ENCODE results near the gene NUCKS1. TPM values are rescaled to one million over a fixed set of nuclear protein-coding genes. Genes with fewer than 3 reads are reported as not detected.

The NUCKS1 gene
- total RNA-seq, 1 donor from 2014 or later, result 340 TPM

DNA sequence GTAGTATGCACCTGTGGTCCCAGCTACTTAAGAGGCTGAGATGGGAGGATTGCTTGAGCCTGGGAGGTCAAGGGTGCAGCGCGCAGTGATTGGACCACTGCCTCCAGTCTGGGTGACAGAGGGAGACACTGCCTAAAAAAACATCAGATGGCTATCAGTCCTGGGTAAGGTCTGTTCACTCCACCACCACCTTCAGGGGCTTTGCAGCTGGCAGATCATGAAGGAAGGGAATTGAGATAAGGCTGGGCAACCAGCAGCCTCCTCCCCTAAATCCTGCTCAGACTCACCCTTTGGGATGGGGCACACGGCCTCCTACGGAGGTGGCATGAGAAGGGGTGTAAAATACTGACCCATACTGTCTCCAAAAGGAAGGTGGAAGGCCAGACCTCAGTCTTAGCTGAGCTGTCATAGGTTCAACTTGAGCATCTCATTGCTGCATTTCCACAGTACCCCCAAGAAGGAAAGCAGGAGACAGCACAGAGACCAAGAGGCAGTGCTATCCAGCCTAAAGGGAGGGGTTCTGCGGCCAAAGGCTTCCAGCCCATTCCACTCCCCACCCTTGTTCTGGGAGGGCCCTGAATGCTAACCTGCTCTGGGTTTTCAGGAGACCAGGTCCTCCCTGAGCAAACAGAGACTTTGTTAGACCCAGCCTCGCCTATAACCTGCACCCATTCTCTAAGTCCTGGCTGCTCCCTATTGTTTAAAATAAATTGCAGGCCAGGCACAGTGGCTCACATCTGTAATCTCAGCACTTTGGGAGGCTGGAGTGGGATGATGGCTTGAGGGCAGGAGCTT lies 83.4 kb downstream of the NUCKS1 start:
- Mint-ChIP-seq H3K4me1 (ENCODE audit: unreplicated experiment) (peaks cover 27% of the 10 kb centered on the region), H3K9me3 (no peaks in the 10 kb centered on the region), H3K27ac (no peak overlapping the region), H3K27me3 (peaks cover 5% of the 10 kb centered on the region), H3K4me3 (no peak overlapping the region), H3K36me3 (no peaks in the 10 kb centered on the region)
- DNase-seq (ENCODE audit: extremely low spot score, unreplicated experiment), result no peak
- TF ChIP-seq, protein P1, sequence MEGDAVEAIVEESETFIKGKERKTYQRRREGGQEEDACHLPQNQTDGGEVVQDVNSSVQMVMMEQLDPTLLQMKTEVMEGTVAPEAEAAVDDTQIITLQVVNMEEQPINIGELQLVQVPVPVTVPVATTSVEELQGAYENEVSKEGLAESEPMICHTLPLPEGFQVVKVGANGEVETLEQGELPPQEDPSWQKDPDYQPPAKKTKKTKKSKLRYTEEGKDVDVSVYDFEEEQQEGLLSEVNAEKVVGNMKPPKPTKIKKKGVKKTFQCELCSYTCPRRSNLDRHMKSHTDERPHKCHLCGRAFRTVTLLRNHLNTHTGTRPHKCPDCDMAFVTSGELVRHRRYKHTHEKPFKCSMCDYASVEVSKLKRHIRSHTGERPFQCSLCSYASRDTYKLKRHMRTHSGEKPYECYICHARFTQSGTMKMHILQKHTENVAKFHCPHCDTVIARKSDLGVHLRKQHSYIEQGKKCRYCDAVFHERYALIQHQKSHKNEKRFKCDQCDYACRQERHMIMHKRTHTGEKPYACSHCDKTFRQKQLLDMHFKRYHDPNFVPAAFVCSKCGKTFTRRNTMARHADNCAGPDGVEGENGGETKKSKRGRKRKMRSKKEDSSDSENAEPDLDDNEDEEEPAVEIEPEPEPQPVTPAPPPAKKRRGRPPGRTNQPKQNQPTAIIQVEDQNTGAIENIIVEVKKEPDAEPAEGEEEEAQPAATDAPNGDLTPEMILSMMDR (conservative IDR thresholded peaks at IDR 0.05), result no peak

DNA sequence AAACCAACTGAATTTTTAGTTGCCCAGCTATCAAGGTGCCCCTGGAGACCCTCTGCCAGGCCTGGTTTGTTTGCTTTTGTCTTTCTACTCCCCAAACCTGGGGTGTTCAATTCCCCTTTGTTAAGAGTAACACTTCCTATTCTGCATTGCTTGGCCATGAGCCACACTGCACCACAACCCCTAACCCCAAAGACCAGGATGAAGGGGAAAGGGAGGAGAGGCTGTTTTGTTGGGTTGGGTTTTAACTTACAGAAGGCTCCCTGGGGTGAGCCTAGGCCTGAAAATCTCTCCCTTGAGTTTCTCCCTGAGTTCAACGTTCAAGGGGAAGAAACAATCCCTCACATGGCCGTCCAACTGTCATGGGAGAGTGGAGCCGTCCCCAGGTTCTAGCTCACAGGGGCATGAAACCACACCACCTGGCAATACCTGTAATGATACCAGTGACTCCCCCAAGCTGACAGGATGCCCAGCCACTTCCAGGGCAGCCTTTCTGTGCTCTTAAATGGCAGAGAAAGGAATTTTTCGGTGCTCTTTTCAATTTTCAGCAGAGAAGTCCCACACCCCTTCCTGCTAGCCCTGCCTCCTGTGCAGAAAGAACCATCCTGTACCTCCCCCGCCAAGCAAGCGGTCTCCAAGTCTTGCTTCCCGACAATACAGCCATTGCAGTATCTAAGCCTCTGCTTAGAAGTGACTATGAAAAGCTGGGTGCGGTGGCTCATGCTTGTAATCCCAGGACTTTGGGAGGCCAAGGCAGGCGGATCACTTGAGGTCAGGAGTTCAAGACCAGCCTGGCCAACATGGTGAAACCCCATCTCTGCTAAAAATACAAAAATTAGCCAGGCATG lies 84.6 kb downstream of the NUCKS1 start:
- Mint-ChIP-seq H3K27ac (no peak overlapping the region), H3K4me1 (ENCODE audit: unreplicated experiment) (peaks cover 30% of the 10 kb centered on the region), H3K27me3 (peaks cover 5% of the 10 kb centered on the region), H3K4me3 (no peak overlapping the region), H3K9me3 (no peaks in the 10 kb centered on the region), H3K36me3 (no peaks in the 10 kb centered on the region)
- DNase-seq (ENCODE audit: extremely low spot score, unreplicated experiment), result no peak
- TF ChIP-seq, protein P1 (conservative IDR thresholded peaks at IDR 0.05), result no peak

DNA sequence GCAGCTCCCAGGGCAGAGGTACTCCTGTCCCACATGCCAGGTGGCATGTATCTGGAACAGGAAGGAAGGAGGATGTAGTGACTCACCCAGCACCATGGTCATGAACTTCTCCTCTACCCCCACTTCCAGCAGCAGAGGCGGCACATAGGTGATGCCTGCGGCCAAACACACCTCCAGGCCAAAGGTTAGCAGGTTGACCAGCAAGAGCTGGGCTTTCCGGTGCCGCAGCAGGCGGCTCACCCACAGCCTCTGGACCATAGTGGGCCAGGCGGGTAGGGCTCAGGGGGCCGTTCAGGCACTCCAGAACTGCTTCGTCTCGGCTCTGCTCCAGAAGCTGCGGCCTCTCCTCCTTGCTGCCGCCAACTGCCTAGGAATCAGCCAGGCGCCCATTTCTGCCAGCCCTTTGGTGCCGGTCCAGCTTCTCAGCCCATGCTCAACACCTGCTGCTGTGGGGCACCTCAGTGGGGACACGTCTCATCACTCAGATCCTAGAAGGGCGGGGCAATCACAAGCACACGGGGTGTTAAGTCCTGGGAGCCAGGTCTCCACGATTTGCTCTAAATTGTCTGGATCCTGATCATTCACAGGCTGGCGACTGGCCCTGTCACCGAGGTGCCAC lies 85.5 kb downstream of the NUCKS1 start:
- H3K4me3 Mint-ChIP-seq, result no peak overlapping the region
- TF ChIP-seq, protein P1 (conservative IDR thresholded peaks at IDR 0.05), result no peak
- H3K9me3 Mint-ChIP-seq, result no peaks in the 10 kb centered on the region
- no peak overlapping the region for H3K27ac Mint-ChIP-seq
- H3K27me3 Mint-ChIP-seq, result peaks cover 5% of the 10 kb centered on the region
- peaks cover 27% of the 10 kb centered on the region for H3K4me1 Mint-ChIP-seq (ENCODE audit: unreplicated experiment)
- DNase-seq (ENCODE audit: extremely low spot score, unreplicated experiment), result no peak
- H3K36me3 Mint-ChIP-seq, result no peaks in the 10 kb centered on the region

DNA sequence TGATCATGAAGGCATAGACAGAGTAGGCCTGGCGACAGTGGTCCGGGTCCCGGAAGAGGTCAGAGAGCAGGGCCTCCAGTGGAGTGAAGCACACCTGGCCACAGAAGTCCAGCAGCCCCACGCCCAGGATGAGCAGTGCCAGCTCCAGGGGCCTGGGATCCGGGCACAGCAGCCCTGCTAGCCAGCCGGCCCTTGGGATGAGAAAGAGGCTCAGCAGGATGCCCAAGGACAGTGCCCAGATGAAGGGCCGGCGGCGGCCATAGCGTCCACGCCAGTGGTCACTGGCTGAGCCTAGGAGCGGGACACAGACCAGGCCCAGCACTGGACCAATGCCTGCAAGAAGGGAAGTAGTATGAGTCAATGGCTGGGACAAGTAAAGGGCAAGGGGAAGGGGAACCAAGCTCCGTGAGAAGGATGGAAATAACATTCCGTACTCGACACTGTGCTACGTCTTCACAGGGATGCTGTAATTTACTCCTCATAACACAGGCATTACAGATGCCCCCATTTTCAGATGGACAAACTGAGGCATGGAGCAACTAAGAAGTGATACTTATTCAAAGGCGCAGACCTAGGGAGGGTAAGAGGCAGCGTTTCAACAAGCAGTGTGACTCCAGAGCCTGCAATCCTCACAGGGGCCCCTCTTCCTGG lies 86.6 kb downstream of the NUCKS1 start:
- DNase-seq (ENCODE audit: extremely low spot score, unreplicated experiment), result no peak
- peaks cover 25% of the 10 kb centered on the region for H3K4me1 Mint-ChIP-seq (ENCODE audit: unreplicated experiment)
- no peak overlapping the region for H3K4me3 Mint-ChIP-seq
- H3K9me3 Mint-ChIP-seq, result no peaks in the 10 kb centered on the region
- no peak overlapping the region for H3K27ac Mint-ChIP-seq
- H3K36me3 Mint-ChIP-seq, result no peaks in the 10 kb centered on the region
- TF ChIP-seq, protein P1 (conservative IDR thresholded peaks at IDR 0.05), result no peak
- peaks cover 4% of the 10 kb centered on the region for H3K27me3 Mint-ChIP-seq

Other genes with a start within 250 kb of the NUCKS1 start
- 9.6 and 19.3 TPM in 2 replicates for gene CDK18, start 245.5 kb downstream of the NUCKS1 start, total RNA-seq (ENCODE audit: low replicate concordance)
- 20.9 and 27.6 TPM in 2 replicates for gene ELK4, start 118.2 kb downstream of the NUCKS1 start, total RNA-seq (ENCODE audit: low replicate concordance)
- gene SLC45A3, start 69.7 kb downstream of the NUCKS1 start, total RNA-seq (ENCODE audit: low replicate concordance), result 3.9 and 4.2 TPM in 2 replicates
- 13.6 and 22.5 TPM in 2 replicates for gene RAB29, start 25.3 kb upstream of the NUCKS1 start, total RNA-seq (ENCODE audit: low replicate concordance)
- gene SLC41A1, start 63.0 kb upstream of the NUCKS1 start, total RNA-seq (ENCODE audit: low replicate concordance), result 11.7 and 25.9 TPM in 2 replicates
- gene PM20D1, start 100.0 kb upstream of the NUCKS1 start, total RNA-seq (ENCODE audit: low replicate concordance), result not detected in 2 replicates
- gene SLC26A9, start 193.3 kb upstream of the NUCKS1 start, total RNA-seq (ENCODE audit: low replicate concordance), result 0.45 and 2.5 TPM in 2 replicates

Measured in type B pancreatic cell (in vitro differentiated cells).